Renal pelvis (tissue), 4 donors: ENCODE results near the gene UPP2. TPM values are rescaled to one million over a fixed set of nuclear protein-coding genes. Genes with fewer than 3 reads are reported as not detected.

ENCODE experiments used
- DNase-seq: peaks from one replicate; pipeline ENCODE4 v3.0.0-alpha.2; 2013
- polyA plus RNA-seq, 3 donors: library from polyadenylated mRNA; unstranded; fragments of 120-200 nt; gene quantifications; one replicate each; pipeline ENCODE4 v1.2.1, GENCODE V29; 2013; ENCODE audit not compliant: insufficient read length in 3 of 3

The UPP2 gene
- polyA plus RNA-seq, 3 donors: 7.2 to 9.7 (median 9.6) TPM

GRCh38 chr2:158135096-158135495 lies 33.4 kb downstream of the UPP2 start:
- no peak for DNase-seq

DNA sequence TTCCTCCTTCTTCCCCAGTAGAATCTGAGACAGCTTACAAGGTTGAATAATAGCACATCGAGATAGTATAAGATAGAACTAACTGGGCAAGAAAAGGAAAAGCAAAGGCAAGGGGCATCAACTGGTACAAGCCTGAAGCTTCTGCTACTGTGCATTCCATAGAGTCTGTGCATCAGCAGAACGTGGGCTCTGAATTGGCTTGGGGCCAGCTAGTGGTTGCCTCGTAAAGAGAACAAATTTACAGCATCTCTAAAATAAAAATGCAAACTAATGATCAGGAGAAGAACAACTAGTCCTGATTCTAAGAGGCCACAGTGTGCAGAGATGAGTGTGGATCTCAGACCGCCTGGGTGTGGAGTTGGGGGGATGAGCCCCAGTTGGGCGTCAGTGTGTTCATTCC lies 36.6 kb downstream of the UPP2 start:
- DNase-seq: no peak

- DNase-seq: no peak
Observed at GRCh38 chr2:158140201-158140600, 38.5 kb downstream of the UPP2 start.

DNA sequence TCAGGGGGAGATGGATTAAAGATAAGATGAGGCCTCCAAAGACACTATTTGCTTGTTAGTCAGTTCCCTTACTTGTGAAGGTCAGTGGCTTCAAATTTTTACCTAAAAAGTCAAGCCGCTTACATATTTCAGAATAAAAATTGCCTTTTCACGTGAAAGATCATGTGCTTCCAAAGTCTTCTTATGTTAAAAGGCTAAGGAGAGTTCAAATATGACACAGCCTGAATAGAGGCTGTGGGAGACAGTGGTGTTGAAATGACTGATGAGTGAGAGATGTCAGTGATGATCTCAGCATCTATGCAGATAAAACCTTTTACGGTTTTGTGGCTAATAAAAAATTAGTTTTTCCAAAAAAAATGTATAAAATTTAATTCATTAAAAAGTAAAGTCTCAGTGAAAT lies 40.5 kb downstream of the UPP2 start:
- DNase-seq: no peak

DNA sequence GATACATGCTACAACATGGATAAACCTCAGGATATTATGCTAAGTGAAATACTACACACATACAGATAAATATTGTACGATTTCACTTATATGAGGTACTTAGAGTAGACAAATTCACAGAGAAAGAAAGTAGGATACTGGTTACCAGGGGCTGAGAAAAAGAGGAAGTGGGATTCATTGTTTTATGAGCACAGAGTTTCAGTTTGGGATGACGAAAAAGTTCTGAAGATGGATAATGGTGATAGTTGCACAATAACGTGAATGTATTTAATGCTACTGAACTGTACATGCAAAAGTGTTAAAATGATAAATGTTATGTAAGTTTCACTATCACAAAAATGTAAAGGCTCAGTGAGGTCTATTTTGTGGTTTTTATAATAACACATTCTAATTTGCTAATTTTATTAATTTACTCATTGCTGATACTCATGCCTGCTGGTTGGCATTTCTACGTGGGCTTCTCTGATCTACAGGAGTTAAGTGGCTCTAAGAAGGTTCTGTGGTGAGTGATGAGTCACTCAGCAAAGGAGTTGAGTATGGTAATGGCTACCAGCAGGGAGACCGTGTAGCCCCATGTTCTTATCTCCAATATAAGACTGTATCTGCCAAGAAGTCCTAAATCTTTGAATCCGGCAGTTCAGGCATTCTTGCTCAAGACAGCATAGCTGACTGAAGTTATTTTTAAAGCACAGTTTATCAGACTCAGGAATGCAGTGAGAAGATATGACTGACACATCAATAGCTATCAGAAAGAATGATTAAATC lies 41.1 kb downstream of the UPP2 start:
- no peak for DNase-seq

- no peak for DNase-seq
Observed at GRCh38 chr2:158143703-158144360, 42.2 kb downstream of the UPP2 start.

DNA sequence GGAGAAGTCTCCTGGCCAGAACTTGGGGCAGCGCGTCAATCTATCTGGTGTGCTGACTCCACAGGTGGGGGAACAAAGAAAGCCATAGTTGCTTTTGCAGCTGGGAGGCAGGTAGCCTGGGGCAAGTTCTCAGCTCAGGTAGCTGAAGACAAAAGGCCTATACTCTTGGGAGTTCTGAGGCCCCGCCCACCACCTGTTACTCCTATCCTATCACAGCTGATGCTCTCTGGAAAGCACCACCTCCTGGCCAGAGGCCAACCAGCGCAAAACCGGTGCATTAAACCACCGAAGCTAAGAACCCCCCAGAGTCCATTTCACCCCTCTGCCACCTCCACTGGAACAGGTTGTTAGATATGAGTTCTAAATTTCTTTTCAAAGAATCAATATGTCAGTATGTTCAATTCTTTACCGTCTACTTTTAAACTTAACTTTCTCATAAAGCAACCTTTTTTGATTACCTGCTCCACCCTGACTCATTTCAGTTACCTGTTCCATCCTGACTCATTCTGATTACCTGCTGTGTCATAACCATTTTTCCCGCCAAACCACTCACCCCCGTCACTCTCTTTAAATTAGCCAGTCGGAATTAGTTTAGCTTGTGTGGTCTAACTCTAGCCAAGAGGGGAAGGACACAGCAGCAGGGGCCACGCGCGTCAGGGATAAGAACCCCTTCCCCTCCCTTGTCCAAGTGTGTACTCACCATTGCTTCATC lies 43.4 kb downstream of the UPP2 start:
- DNase-seq: no peak

DNA sequence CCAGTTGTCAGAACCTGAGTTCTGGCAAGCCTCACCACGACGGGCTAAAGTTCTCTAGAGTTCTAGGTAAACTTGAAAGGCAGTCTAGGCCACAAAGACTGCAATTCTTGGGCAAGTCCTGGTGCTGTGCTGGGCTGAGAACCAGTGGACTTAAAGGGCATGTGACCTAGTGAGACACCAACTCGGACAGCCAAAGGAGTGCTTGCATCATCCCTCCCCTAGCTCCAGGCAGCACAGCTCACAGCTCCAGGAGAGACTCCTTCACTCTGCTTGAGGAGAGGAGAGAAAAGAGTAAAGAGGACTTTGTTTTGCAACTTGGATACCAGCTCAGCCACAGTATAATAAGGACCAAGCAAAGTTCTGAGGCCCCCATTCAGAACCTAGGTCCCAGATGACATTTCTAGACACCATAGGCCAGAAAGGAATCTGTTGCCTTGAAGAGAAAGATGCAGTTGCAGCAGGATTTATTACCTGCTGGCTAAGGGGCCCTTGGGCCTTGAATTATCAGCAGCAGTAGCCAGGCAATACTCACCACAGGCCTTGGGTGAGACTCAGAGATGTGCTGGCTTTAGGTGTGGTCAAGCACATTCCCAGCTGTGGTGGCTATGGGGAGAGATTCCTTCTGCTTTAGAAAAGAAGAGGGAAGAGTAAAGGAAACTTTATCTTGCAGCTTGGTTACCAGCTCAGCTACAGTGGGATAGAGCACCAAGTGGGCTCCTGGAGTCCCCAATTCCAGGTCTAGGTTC lies 51.8 kb downstream of the UPP2 start:
- DNase-seq: no peak

GRCh38 chr2:158154596-158154995 lies 52.9 kb downstream of the UPP2 start:
- DNase-seq: no peak

GRCh38 chr2:158172719-158173118 lies 71.0 kb downstream of the UPP2 start:
- DNase-seq: no peak

- DNase-seq: no peak
Observed at GRCh38 chr2:158174495-158174894, 72.8 kb downstream of the UPP2 start.

GRCh38 chr2:158174956-158175355 lies 73.3 kb downstream of the UPP2 start:
- DNase-seq: no peak

GRCh38 chr2:158178646-158179045 lies 77.0 kb downstream of the UPP2 start:
- DNase-seq: no peak

DNA sequence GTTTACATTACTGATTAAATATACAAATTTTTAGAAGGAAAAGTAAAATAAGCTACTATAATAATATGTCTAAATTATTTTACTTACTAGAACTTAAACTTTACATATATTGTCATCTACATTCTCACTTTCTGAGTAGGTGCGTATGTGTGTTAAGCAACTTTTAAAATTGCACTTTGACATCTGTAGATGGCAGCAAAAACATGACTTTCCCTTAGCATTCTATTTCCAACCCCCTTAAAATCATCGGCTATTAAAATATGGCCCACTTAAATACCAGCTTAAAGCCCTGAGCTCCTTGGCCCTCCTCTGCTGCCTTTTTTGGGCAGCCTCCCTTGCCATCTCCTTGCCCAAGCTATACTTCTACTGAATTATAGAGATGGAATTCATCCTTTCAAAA lies 78.0 kb downstream of the UPP2 start:
- DNase-seq: peak; percentile 12

DNA sequence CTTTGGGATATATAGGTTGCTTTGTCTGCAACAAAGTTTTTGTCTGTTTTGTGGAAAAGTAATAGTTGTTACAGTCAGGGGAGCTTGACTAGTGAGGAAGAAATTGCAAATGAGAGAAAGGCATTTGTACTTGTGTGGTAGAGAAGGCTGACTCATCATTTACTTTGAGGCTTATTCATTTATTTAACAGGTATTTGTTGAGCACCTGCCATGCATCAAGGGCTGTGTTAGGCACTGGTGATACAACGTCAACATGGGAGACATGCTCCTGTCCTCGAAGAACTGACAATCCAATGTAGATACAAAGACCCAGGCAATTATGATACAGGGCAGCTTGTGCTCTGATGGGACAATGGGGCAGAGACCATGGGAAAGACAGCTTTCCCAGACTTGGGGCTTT lies 79.5 kb downstream of the UPP2 start:
- no peak for DNase-seq

DNA sequence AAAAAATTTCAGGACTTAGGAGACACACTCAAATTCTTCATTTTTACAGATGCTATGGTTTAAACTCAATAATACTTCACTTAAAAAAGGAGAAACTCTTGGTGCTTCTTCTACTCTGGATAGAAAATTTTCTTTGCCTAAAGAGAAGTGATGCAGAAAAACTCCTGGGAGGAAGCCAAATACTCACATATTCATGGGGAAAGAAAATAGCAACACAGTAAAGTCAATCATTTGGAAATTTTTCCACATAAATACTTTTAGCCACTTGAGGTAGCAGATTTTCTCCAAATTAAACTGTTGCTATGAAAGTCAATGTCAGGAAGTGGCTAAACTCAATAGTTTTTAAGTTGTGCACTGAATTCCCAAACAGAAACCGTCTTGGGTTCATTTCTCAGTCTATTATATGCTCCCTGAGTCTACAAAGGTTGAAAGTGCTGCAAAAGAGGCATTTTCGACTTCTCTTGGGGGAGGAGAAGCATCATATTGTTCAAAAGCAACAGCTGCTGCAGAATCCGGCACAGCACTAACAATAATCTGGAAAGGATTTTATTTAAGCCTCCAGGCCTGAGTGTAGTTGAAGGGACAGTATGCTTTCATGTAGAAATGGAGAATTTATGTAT lies 81.1 kb downstream of the UPP2 start:
- DNase-seq: peak; percentile 12

- DNase-seq: no peak
Observed at GRCh38 chr2:158184001-158184400, 82.3 kb downstream of the UPP2 start.

GRCh38 chr2:158184556-158185343 lies 83.1 kb downstream of the UPP2 start:
- DNase-seq: peak; percentile 29
